Glutamatergic neuron (in vitro differentiated cells): ENCODE results near the gene METRN. TPM values are rescaled to one million over a fixed set of nuclear protein-coding genes. Genes with fewer than 3 reads are reported as not detected.
A peak's percentile ranks its signal among the peaks of the same experiment; 100 is the strongest.

Experiments
- DNase-seq: peaks from one replicate; pipeline ENCODE4 v3.0.0; 2022
- H3K27ac Mint-ChIP-seq: one replicate; pipeline ENCODE4 v1.8.0; 2020; ENCODE audit warnings: mild to moderate bottlenecking, mixed read lengths, inconsistent platforms; ENCODE audit not compliant: unreplicated experiment
- H3K27me3 Mint-ChIP-seq: one replicate; pipeline ENCODE4 v1.8.0; 2020; ENCODE audit warnings: mild to moderate bottlenecking, moderate library complexity, mixed read lengths, inconsistent platforms; ENCODE audit not compliant: unreplicated experiment
- H3K36me3 Mint-ChIP-seq: one replicate; pipeline ENCODE4 v1.8.0; 2020; ENCODE audit warnings: mild to moderate bottlenecking, mixed read lengths, inconsistent platforms; ENCODE audit not compliant: unreplicated experiment
- H3K4me1 Mint-ChIP-seq: one replicate; pipeline ENCODE4 v1.8.0; 2020; ENCODE audit warnings: mild to moderate bottlenecking, low read depth, mixed read lengths, inconsistent platforms; ENCODE audit not compliant: unreplicated experiment
- H3K4me3 Mint-ChIP-seq: one replicate; pipeline ENCODE4 v1.8.0; 2020; ENCODE audit warnings: mild to moderate bottlenecking, mixed read lengths, inconsistent platforms; ENCODE audit not compliant: unreplicated experiment
- H3K9me3 Mint-ChIP-seq: one replicate; pipeline ENCODE4 v1.8.0; 2020; ENCODE audit warnings: mild to moderate bottlenecking, moderate library complexity, mixed read lengths, inconsistent platforms; ENCODE audit not compliant: unreplicated experiment
- CTCF ChIP-seq: fragments of 200-600 bp; sonication (generic); IDR thresholded peaks from one replicate; pipeline ENCODE4 v1.5.0; 2021; ENCODE audit not compliant: partially characterized antibody, unreplicated experiment
- total RNA-seq: library from RNA; stranded (reverse); fragmentation: NEBNext Ultra II Directional; extraction: Animal tissue kit (Norgen Biotek cat#: 25700); gene quantifications from one replicate; pipeline ENCODE4 v1.2.1, GENCODE V29; 2021; ENCODE audit not compliant: unreplicated experiment

Gene METRN
- total RNA-seq, 1 donor from 2014 or later: 134 TPM

GRCh38 chr16:732332-732731, 17.4 kb downstream of the METRN start:
- H3K27ac Mint-ChIP-seq: no peak overlapping the region
- peaks cover 5% of the 10 kb centered on the region for H3K27me3 Mint-ChIP-seq
- DNase-seq: no peak
- no peak overlapping the region for H3K4me3 Mint-ChIP-seq
- no peaks in the 10 kb centered on the region for H3K4me1 Mint-ChIP-seq
- H3K36me3 Mint-ChIP-seq: no peaks in the 10 kb centered on the region
- TF ChIP-seq CTCF: no peak
- H3K9me3 Mint-ChIP-seq: peaks cover 2% of the 10 kb centered on the region

- Mint-ChIP-seq H3K27me3 (peaks cover 5% of the 10 kb centered on the region), H3K4me1 (no peaks in the 10 kb centered on the region)
Measured at GRCh38 chr16:732936-733335, 18.0 kb downstream of the METRN start.

GRCh38 chr16:733382-734207, 18.7 kb downstream of the METRN start:
- Mint-ChIP-seq H3K36me3 (no peaks in the 10 kb centered on the region), H3K4me1 (no peaks in the 10 kb centered on the region), H3K27ac (no peak overlapping the region), H3K27me3 (peaks cover 5% of the 10 kb centered on the region), H3K9me3 (peaks cover 5% of the 10 kb centered on the region), H3K4me3 (no peak overlapping the region)
- DNase-seq: peak; percentile 80
- TF ChIP-seq CTCF: peak; percentile 72

More at GRCh38 chr16:732936-733335, 18.0 kb downstream of the METRN start:
- TF ChIP-seq CTCF: no peak
- no peak for DNase-seq
- no peaks in the 10 kb centered on the region for H3K36me3 Mint-ChIP-seq
- no peak overlapping the region for H3K27ac Mint-ChIP-seq
- no peak overlapping the region for H3K4me3 Mint-ChIP-seq
- peaks cover 5% of the 10 kb centered on the region for H3K9me3 Mint-ChIP-seq

DNA sequence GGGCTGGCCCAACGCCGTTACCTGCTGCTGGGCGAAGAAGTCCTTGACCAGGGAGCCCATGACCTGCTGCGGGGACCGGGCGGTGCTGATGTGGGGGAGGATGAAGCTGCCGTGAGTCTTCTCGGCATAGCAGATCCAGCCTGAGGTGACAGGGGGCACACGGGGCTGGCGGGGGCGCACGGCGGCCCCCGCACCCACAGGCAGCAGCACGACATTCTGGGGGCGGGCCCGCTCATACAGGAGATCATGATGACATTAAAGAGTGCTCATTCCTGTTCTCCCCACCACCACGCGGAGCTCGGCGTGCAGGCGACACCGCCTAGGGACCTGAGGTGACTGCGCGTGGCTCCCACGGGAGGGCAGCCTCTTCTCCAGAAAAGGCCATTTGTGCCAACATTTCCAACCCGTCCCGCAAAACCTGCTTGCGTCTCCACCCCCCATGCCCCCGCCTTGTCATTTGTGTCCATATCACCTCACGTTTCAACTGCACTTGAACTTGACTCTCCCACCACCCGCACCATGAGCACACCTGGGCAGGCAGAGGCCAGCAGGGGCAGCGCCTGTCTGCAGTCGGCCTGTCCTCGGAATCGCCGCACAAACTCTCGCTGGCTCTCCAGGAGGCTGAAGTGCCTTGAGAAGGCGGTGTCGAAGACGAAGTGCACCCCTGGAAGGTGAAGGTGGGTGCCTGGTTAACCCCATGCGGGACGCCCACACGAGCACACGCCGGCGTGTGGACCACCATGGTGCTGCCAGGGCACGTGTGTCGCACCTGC, 19.5 kb downstream of the METRN start:
- Mint-ChIP-seq H3K4me3 (no peak overlapping the region), H3K27ac (no peak overlapping the region), H3K27me3 (peaks cover 8% of the 10 kb centered on the region), H3K36me3 (no peaks in the 10 kb centered on the region), H3K4me1 (no peaks in the 10 kb centered on the region), H3K9me3 (peaks cover 5% of the 10 kb centered on the region)
- no peak for DNase-seq
- no peak for TF ChIP-seq CTCF
